HUES48 (cell line): ENCODE data around the gene SH3RF3.

ENCODE experiments used
- H3K27ac ChIP-seq: one replicate; pipeline ENCODE4 v1.7.0; 2013; ENCODE audit warnings: low read depth, low read length, inconsistent platforms
- H3K27me3 ChIP-seq: 2 replicates; pipeline ENCODE4 v1.6.1; 2013; ENCODE audit warnings: mild to moderate bottlenecking, low read length; ENCODE audit not compliant: control insufficient read depth, insufficient read depth
- H3K36me3 ChIP-seq: 2 replicates; pipeline ENCODE4 v1.6.1; 2013; ENCODE audit warnings: low read length; ENCODE audit not compliant: control insufficient read depth, insufficient read depth
- H3K4me1 ChIP-seq: 2 replicates; pipeline ENCODE4 v1.6.1; 2013; ENCODE audit warnings: mild to moderate bottlenecking, low read length; ENCODE audit not compliant: control insufficient read depth, insufficient read depth
- H3K4me3 ChIP-seq: 2 replicates; pipeline ENCODE4 v1.5.1; 2013; ENCODE audit warnings: mild to moderate bottlenecking, low read depth, low read length
- H3K9ac ChIP-seq: 2 replicates; pipeline ENCODE4 v1.6.1; 2013; ENCODE audit warnings: mild to moderate bottlenecking, low read depth, low read length, moderate library complexity
- H3K9me3 ChIP-seq: 2 replicates; pipeline ENCODE4 v1.6.1; 2013; ENCODE audit warnings: low read length; ENCODE audit not compliant: control insufficient read depth, insufficient read depth

Gene SH3RF3

DNA sequence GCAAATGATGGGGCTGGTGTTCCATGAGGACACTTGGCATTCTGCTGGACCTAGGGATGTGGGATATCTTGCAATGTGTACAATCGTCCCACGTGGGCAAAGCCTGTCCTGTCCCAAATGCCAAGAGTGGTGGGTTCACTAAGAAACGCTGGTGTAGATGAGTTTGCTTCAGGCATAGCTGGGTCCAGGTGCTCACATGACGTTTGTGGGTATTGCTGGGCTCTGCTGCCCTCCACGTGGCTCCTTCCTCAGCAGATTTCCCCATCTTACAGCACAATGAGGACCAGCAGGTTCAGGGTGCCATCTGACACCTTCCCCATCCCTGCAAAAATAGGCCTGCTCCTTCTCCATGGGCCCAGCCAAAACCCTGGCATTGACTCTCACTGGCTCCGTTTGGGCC is 378.8 kb downstream of the SH3RF3 start:
- Histone ChIP-seq H3K9ac (no peak overlapping the region), H3K36me3 (no peaks in the 10 kb centered on the region), H3K4me3 (no peak overlapping the region), H3K4me1 (no peaks in the 10 kb centered on the region), H3K9me3 (no peaks in the 10 kb centered on the region), H3K27me3 (no peaks in the 10 kb centered on the region), H3K27ac (no peak overlapping the region)

DNA sequence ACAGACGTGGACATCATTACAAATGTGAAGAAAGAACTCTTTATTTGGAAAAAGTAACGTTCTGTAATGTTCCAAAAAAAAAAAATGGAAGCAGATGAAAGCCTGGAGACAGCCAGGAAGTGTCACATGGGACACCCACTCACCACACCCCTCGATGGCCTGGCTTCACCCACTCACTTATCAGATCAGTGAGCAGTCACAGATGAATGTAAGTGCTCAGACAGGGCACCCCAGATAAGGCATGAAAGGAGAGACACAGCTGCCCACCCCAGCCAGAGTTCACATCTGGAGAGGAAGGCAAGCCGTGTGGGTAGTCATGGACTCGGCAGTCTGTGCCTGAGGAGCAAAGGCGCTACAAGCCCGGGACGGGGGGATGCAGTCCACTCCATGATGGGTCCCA is 379.6 kb downstream of the SH3RF3 start:
- Histone ChIP-seq H3K27ac (no peak overlapping the region), H3K27me3 (no peaks in the 10 kb centered on the region), H3K4me1 (no peaks in the 10 kb centered on the region), H3K4me3 (no peak overlapping the region), H3K9ac (no peak overlapping the region), H3K9me3 (no peaks in the 10 kb centered on the region), H3K36me3 (no peaks in the 10 kb centered on the region)

DNA sequence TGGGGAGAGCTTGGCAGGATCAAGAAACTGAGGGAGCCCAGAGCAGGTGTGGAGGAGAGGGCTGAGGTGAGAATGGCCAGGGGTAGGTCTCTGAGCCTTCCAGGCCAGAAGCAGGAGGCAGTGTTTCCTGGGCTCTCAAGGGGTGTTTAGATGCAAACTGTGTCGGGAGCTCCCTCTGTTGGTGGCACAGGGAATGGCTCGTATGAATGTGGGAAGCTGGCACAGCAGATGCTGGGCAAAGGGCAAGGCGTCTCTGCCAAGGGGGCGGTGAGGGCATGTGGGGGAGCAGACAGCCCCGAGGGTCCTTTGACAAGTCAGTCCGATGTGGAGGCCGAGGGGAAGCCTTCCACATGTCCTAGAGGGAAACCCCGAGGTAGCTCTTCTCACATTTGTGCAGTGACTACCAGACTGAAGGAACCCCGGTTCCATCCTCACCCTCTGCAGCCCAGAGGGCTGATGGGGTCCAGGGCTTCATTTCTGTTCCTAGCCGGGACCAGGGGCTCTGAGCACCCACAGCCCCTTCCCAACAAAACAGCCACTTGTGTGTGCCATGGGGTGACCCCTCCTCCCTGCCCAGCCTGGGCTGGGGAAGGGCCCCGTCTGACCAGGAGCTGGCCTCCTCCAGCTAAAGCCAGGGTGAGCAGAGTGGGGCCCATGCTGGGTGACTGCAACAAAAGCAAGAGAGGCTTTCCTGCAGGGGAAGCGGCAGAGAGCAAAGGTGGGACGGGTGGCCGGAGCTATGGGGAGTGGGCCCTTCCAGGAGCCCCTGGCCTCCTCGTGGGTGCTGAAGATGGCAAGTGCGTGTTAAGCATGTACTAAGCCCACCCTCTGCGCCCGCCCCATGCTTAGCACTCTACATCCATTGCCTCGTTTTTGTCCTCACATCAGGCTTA is 381.4 kb downstream of the SH3RF3 start:
- H3K4me3 ChIP-seq, result no peak overlapping the region
- H3K36me3 ChIP-seq, result no peaks in the 10 kb centered on the region
- no peak overlapping the region for H3K9ac ChIP-seq
- no peaks in the 10 kb centered on the region for H3K4me1 ChIP-seq
- no peaks in the 10 kb centered on the region for H3K9me3 ChIP-seq
- H3K27me3 ChIP-seq, result no peaks in the 10 kb centered on the region
- H3K27ac ChIP-seq, result no peak overlapping the region

DNA sequence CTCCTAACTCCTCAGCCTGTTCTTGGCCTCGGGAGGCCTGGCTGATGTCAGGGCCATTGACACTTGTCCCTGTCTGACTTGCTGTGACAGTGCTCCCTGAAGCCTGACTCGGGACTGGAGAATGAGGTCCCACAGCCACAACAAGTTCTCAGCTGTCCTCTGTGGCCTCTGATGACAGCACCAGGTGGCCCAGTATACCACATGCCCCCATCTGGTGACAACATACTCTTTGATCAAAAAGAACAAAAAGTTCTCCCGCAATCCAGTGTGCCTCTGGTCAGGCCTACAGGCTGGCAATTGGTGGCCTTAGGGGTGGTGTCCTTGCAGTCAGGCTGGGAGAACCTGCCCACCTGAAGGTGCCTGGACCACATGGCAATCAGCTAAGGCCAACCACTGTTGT is 382.2 kb downstream of the SH3RF3 start:
- no peak overlapping the region for H3K9ac ChIP-seq

DNA sequence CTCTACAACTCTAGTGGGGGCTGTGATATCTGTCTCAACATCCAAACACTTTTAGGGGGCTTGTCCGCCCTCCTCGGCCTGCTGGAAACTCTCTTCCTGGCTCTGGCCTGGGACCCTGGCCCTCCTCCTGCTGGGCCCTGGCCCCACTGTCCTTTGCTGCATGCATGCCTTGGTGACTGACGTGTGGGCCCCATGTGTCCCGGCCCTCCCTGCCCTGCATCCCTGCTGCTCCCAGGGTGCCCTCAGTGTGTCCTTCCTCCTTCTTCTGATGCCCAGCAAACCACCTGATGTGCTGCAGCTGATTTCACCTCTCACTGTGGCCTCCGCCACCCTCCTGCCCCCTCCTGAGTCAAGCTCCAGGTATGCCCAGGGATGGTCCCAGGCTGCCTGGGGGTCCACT is 383.1 kb downstream of the SH3RF3 start:
- Histone ChIP-seq H3K9ac (no peak overlapping the region), H3K4me1 (no peaks in the 10 kb centered on the region)

More for the DNA sequence above, 382.2 kb downstream of the SH3RF3 start:
- Histone ChIP-seq H3K9me3 (no peaks in the 10 kb centered on the region), H3K27ac (no peak overlapping the region), H3K36me3 (no peaks in the 10 kb centered on the region), H3K4me3 (no peak overlapping the region), H3K27me3 (no peaks in the 10 kb centered on the region), H3K4me1 (no peaks in the 10 kb centered on the region)

DNA sequence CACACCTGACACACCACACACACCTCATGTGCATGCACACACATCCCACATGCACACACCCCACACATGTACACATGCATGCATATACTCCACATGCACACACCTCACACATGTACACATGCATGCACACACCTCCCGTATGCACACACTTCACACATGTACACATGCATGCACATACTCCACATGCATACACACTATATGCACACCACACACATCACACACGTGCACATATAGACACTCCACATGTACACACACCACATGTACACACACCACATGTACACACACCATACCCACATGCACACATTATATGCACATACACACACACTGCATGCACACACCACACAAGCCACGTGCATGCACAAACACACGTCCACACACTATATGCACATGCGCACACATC is 384.2 kb downstream of the SH3RF3 start:
- Histone ChIP-seq H3K27me3 (no peaks in the 10 kb centered on the region), H3K4me1 (no peaks in the 10 kb centered on the region), H3K27ac (no peak overlapping the region), H3K9ac (no peak overlapping the region), H3K36me3 (no peaks in the 10 kb centered on the region), H3K4me3 (no peak overlapping the region), H3K9me3 (no peaks in the 10 kb centered on the region)

More for the DNA sequence above, 383.1 kb downstream of the SH3RF3 start:
- Histone ChIP-seq H3K27ac (no peak overlapping the region), H3K4me3 (no peak overlapping the region), H3K9me3 (no peaks in the 10 kb centered on the region), H3K27me3 (no peaks in the 10 kb centered on the region), H3K36me3 (no peaks in the 10 kb centered on the region)

DNA sequence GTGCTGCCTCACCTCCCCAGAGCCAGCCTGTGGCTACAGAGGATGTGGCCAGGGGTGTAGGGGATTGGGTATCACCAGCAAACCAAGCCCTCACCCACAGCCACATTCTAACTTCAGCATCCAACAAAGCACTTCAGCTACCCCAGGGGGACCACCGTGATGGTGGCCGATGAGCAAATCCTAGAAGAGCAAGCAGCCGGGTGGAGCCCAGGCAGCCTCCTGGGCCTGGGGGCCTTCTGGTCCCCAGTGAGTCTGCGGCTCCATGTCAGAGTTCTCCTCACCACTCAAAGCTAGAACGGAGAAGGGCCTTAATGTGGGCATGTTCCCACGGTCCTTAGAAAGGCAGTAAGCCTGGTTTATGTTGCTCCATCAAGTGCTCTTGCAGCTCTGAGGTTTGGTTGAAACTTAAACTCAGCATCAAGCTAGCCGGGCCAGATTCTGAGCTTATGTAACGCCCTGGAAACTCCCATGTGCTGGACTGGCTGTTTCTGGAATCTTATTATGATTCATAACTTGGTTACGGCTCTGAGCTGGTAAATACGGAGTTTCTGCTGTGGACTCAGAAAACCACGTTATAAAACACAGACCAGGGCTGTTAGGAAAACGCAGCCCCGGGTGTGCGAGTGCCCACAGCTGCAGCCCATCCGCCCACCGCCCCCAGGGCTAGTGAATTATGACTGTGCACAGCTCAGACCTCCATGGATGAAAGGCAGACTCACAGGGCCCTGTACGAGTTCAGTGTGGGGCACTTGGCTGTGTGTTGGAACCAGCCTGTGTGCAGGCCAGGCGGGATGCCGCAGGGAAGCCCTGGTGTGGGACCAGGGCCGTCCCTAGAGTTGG is 385.0 kb downstream of the SH3RF3 start:
- H3K27me3 ChIP-seq, result no peaks in the 10 kb centered on the region
- H3K4me3 ChIP-seq, result no peak overlapping the region
- H3K9me3 ChIP-seq, result no peaks in the 10 kb centered on the region
- H3K36me3 ChIP-seq, result no peaks in the 10 kb centered on the region
- H3K9ac ChIP-seq, result no peak overlapping the region
- no peaks in the 10 kb centered on the region for H3K4me1 ChIP-seq
- no peak overlapping the region for H3K27ac ChIP-seq

DNA sequence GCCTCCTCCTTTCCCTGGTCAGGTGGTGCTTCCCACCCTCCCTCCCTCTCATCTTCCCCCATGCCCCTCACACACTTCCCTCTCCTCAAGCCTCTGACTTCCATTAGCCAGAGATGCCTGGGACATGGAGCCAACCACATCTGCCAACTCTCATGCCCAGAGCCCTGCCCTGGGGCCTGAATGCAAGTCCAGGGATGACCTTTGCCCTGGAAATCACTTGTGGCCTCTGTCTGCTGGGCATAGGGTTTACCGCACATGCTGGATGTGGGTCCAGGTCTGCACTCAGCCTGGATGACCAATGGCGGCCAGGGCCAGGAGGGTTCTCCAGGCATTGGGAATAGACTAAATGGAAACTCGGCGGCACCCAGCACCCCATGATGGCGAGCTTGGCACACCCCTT is 385.9 kb downstream of the SH3RF3 start:
- H3K4me3 ChIP-seq, result no peak overlapping the region
- H3K4me1 ChIP-seq, result no peaks in the 10 kb centered on the region
- no peaks in the 10 kb centered on the region for H3K9me3 ChIP-seq
- H3K9ac ChIP-seq, result no peak overlapping the region
- no peaks in the 10 kb centered on the region for H3K27me3 ChIP-seq
- no peak overlapping the region for H3K27ac ChIP-seq
- H3K36me3 ChIP-seq, result no peaks in the 10 kb centered on the region

DNA sequence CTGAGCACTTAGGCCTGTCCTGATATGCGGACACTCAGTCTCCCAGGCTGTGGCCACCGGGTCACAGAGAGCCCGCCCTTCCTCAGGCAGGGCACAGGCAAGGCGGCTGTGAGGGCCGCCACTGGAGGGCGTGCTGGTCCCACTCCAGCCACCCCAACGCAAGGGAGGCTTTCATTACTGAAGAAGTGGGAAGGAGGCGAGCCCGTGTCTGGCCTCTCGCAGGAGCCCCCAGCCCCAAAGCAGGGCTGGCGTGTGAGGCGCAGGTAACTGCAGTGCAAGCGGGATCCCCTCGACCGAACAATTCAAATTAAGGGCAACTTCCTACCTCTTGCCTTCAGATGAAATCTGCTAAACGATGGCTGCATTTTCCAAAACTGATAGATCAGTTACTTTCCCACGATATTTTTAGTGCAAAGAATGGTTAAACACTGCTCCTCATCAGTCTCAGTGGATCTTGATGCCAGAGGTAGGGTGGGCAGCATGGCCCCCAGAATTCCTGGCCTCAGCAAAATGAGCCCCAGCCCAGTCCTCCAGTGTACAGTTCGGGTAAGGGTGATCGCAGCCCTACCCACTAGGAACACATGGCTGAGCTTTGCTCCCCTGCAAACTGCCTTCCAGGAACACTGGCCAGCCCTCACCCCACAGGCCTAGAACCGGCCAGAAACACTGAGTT is 387.6 kb downstream of the SH3RF3 start:
- H3K4me1 ChIP-seq, result no peaks in the 10 kb centered on the region
- no peak overlapping the region for H3K4me3 ChIP-seq
- H3K27me3 ChIP-seq, result no peaks in the 10 kb centered on the region
- H3K36me3 ChIP-seq, result no peaks in the 10 kb centered on the region
- H3K27ac ChIP-seq, result no peak overlapping the region
- H3K9ac ChIP-seq, result no peak overlapping the region
- H3K9me3 ChIP-seq, result no peaks in the 10 kb centered on the region

DNA sequence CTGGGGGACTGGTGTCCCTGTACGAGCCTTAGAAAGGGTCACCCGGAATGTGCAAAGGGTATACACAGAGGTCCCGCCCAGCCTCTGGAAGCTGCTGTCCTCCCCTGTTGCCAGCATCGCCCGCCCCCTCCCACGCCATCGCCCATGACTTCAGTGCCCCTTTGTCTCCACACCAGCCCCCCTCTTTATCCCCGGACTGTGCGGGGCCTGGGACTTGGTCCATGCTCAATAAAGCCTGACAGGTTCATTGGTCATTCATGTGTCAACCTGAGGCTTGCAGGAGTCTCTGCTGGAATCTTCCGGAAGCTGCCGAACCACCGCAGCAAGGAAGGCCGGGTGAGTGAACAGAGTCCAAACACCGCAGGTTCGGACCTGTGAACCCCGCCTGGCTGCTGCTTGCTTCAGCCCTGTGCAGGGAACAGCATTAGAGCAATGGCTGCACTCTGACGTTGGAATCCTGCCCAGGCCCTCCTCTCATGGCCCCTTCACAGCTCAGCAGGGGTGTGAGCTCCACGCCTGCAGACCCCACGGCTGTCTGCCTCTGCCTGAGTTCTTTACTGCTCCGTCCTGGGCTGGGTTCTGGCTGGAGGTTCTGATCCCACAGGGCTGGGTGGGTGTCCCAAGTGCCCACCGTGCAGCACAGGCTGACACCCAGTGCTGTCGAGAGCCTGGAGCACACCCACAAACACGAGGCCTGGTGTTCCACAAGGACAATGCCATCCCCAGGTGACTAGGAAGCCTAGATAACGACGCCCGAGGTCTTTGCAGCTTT is 388.3 kb downstream of the SH3RF3 start:
- Histone ChIP-seq H3K4me3 (no peak overlapping the region), H3K27me3 (no peaks in the 10 kb centered on the region), H3K9ac (no peak overlapping the region), H3K9me3 (no peaks in the 10 kb centered on the region), H3K36me3 (no peaks in the 10 kb centered on the region), H3K27ac (no peak overlapping the region), H3K4me1 (no peaks in the 10 kb centered on the region)
